HG03439 (cell line): Measurements from ENCODE around the gene PPP2R5B.

Experiments
- ATAC-seq: cut with Tn5 transposase; IDR thresholded peaks from one replicate; pipeline ENCODE4 v1.9.1; 2021; ENCODE audit warnings: mild to moderate bottlenecking, moderate library complexity; ENCODE audit not compliant: unreplicated experiment

The PPP2R5B gene

DNA sequence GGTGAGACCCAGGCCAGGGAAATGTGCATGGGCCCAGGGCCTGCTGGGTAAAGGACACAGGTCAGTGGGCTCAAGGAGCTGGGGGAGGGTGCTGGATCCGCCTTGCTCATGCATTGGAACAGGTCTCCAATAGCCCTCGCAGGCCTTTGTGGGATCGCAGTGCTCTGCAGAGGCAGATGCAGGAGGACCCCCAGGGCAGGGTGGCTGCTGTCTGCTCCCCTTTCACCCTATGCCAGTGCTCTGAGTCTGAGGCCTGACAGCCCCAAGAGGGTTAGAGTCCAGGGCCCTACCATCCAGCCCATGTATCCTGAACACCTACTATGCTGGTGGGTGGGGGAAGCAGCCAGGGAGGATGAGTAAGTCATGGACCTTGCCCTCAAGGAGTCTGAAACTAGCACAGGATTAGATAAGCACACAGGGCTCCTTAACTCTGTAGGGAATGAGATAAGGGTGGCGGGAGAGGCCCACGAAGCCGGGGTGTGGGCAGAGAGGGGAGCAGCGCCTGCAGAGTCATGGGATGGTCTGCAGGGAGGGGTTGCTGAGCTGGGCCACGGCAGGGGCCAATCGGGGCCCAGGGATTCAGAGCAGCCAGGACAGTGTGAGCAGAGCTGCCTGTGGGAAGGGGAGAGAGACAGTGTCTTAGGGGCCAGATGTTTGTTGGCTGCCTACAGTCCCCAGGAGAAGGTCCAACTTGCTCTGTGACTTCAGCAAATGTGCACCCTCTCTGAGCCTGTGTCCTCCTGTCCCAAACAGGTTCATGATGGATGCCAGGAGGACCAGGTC, 35.6 kb upstream of the PPP2R5B start:
- ATAC-seq, result no peak

DNA sequence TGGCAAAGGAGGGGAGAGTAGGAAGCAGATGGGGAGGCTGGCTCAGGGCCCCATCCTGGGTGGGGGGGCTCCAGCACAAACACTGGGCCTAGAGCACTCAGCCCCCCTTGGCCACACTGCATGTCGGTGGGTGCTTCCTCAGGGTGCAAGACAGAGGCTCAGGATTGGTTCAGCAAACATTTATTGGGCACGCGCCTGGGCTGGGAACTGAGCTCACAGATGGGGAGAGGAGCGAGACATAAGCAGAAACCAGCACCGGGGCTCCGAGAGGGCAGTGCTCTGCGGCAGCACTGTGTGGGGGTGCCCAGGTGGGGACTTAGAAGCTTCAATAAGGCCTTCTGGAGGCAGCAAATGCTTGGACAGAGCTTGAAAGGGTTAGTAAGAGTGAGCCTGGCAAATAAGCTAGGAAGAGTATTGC, 34.0 kb upstream of the PPP2R5B start:
- no peak for ATAC-seq

DNA sequence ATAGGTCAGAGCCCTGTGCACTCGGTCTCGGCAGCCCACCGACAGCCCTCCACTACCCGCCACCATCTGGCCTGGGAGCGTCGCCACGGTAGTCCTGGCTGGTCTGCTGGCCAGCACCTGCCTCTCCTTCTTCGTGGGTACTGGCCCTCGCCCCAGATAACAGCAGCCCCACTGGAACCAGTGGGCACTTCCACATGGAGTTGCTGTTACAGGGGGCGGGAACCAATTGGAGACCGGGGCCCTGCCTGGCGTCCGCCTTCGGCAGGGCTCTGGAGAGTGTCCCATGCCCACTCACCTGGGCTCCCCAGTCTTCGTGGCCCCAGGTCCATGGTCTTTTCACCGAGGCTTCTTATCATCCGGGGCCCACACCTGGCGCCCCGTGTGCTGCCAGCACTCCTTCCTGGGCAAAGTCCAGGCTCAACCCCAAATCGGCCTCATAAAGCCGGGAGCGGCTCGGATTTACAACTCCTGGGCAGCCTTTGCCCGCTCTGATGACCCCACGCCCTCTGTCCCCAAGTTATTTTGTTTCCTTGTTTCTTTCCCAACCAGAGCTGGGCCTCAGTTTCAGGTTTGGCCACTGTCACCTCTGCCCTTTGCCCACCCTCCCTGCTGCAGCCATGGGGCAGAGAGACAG, 33.2 kb upstream of the PPP2R5B start:
- no peak for ATAC-seq

DNA sequence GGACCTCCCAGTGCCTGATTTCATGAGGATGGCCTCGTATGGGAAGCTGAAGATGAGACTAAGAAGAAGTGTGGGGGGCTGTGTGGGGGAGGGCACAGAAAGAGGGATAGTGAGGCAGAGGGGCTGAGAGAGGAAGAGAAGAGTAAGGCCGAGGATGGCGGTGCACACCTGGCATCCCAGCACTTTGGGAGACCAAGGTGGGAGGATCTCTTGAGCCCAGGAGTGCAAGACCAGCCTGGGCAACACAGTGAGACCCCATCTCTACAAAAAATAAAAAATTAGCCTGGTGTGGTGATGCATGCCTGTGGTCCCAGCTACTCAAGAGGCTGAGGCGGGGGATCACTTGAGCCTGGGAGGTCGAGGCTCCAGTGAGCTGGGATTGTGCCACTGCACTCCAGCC, 32.6 kb upstream of the PPP2R5B start:
- ATAC-seq, result no peak

DNA sequence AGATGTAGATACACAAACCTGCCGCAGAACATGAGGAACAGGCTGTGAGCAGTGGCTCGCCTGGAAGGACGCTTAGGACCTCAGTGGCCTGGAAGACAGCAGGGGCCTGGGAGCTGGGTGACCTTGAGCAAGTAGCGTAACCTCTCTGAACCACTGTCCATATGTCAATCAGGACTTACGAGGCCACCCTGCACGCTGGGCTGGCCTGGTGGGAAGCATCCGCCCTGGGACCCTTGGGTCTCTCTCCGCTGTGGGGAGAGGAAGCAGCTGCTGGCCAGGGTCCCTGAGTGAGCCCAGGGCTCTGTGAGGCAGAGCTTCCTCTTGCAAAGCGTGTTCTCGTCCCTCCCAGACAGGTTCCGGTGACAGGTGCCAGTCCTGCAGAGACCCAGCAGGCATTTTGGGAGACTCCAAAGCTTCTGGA, 32.1 kb upstream of the PPP2R5B start:
- no peak for ATAC-seq

DNA sequence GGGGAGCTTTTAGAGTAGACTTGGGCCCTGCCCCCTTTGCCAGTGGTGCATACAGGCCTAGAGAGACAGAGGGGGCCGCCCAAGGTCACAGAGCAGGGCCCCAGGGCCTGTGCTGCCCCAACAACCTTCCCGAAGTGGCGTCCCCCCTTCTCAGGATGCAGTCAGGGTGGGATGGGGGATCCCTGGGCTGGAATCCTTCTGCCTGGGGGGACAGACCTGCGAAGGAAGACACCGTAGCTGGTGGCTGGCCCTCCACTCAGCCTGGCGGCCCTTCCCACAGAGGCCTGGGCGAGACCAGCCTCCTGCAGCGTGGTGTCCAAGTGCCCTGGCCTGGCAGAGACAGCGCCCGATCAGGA, 31.7 kb upstream of the PPP2R5B start:
- ATAC-seq, result no peak

DNA sequence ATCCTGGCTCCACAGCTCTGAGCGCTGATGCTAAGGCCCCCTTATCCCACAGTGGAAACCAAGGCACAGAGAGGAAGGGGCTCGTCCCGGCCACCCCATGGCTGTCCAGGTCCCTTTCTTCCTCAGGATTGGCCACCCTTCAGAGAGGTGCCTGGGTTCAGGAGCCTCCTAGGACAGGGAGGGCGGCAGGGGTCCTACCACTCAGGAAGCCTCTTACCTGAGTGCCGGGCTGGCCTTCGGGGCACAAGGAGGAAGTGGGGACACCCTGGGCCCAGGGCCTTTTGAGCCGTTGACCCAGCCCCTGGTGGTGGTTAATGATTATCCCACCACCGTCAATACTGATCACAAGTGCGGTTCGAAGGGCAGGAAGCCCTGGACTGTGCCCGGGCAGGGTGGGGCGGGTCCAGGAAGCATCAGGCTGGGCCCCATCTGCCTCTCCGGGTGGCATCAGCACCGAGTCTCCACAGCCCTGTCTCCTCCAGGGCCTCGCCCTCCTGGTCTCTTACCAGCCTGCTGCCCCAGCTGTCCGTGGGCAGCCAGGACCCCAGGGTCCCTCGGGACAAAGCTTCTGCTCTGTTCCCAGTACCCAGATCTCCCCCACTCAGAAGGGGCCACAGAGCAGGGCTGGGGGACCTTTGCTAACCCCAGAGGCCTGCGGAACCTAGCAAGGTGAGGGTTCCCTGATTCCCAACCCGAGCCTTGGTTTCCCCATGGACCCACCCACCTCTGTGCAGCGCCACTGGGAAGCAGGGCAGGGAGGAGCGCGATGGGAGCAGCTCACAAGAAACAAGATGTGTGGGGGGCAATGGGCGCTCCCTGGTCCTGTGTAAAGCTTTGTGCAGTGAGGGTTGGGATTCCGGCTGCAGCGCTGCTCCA, 31.1 kb upstream of the PPP2R5B start:
- no peak for ATAC-seq

DNA sequence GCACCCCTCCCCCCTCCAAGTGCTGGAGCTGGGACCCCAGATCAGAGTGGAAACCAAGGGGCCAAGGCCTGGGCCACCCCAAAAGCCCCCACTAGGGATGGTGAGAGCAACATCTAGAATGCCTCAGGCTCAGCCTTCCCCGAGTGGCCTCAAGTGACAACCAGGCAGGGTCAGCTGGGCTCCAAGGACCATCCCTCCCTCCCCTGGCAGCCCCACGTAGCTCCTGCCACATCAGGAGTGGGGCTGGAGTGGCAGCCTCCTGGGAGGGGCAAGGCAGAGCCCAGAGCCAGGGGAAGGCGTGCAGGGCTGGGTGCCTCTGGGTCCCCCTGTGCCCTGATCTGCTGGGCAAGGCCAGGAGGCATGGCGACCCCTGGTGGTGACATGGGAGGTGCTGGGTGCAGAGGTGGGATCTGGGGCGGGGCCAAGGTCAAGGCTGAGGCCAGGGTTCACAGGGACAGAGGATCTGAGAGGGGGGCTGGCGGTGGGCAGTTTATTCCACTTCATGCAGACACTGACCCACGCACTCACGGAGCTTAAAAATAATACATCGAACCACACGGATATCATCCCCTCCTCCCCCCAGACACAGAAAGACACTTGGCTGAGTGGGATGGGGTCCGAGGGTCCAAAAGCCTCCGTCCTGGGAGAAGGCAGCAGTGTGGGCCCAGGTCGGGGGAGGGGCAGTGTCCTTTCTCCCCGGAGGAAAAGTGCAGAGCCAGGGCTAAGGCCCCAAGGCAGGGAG, 30.2 kb upstream of the PPP2R5B start:
- ATAC-seq, result no peak

DNA sequence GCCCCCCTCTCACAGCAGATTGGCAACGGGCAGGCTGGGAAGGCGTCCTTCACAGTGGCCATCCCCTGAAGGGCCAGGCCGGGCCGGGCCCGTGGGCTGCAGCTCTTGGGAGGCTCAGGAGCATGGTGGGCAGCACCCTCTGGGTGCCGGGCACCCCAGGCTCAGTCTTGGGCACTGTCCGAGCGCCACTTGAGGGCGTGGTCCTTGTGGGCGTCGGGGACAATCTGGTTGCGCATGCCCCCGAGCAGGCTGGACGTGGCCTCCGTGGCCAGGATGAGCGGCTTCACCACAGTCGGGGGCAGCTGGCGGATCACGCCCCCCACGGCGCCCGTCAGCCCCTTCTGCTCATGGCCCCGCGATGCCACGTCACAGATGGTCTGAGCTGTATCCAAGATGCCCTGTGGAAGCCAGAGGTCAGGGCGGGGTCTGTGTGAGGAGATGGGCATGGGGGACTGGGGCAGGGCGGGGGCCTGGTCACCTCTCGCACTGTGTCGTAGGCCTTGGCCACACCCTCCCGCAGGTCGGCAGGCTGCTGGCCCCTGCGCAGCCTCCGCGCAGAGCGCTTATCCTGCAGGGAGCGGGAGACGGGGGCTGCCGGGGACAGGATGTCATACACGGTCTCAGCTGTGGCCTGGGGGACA, 29.6 kb upstream of the PPP2R5B start:
- ATAC-seq, result no peak

DNA sequence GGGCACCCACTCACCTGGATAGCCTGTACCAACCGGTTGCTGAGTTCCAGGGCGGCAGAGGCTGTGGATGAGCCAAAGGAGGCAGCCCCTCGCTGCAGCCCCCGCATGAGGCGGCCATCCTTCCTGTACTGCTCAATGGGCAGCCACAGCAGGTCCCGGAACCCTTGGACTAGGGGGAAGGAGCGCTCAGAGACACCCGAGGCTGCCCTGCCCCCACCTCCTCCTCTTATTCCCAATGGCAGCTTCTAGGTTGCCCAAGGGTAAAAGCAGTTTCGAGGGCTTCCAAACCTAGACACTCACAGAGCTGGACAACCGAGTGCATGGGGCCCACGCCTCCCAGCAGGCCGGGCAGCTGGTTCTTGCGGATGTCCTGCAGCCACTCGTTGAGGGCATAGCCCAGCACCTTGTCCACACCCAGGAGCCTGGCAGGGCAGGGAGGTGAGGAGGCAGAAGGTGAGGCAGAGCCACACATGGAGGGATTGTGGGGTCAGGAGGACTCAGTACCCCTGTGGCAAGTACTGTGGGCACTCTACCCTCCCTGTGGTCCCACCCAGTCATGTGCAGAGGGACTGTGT, 28.0 kb upstream of the PPP2R5B start:
- ATAC-seq, result no peak

DNA sequence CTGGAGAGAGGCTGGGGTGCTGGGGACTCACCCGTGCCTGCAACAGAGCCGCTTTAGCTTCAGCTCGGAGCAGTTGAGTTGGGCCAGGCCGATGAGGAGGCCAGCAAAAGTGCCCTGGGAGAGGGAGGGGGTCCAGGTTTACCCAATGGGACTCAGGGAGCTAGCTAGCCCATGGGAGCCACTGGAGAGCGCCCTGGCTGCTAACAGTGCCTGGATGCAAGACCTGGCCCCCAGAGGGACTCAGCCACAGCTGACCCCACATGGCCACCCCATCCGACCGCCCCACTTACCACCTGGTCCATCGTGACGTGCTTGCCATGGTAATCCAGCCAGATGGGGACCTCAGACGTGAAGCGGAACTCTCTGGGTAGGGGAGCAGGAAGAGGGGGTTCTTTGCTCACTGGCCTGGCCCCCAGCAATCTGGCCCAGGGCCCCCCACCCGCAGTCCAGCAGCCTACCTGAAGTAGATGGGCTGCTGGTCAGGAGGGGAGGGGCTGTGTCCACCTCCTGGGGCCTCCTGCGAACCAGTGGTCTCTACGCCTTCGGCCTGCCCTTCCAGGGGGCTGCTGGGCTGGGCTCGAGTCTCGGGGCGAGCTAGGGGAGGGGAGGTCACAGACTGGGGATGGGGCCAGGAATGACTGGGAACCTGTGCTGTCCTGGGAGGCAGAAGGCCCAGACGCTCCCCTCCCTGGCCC, 27.0 kb upstream of the PPP2R5B start:
- ATAC-seq, result no peak

DNA sequence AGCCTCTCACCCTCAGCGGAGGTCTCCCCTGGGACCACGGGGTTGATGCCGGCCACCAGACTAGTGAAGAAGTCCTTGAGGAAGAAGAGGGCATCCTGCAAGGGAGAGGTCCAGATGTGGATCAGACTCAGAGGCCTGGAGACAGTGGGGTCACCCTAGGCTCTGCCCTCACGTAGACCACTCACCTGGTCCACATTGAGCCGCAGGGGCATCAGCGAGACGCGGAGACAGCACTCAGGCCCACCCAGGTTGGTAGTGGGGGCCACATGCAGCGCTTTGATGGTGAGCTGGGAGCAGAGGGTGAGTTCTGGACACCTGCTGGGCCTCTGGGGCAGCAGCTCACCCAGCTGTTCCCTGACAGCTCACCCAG, 26.4 kb upstream of the PPP2R5B start:
- no peak for ATAC-seq

DNA sequence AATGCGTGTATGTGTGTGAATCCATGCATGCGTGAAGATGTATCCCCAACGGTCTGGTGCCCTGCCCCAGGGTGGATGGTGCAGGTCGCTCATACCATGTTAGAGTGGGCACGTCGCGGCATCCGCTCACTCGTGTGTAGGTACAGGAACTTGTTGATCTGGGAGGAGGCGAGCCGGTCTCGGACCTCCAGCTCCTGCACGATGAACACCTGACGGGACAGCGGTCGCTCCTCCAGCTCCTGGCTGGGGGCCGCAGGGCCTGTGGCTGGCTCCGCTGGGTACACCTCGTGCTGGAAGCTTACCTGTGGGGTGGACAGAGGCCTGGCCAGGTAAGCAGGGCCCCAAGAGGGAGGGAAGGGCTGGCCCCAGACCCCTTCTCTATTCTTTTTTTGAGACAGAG, 25.9 kb upstream of the PPP2R5B start:
- no peak for ATAC-seq

DNA sequence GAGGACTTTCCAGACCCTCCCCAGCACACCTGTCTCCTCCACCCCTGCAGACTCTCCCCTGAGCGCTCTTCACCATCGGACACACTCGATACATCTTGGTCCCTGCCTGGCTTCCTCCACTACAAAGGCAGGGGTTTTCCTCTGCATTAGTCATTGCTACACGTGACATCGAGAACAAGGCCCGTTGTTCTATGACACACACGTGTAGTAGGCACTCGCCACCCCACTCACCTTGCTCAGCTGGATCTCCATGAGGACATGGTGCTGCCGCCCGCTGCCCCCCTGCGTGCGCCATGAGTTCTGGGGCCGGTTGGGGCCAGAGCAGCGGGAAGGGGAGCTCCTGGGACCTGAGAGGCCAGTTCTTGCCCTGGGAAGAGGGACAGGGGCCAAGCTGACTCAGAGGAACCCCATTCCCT, 24.2 kb upstream of the PPP2R5B start:
- ATAC-seq, result no peak

DNA sequence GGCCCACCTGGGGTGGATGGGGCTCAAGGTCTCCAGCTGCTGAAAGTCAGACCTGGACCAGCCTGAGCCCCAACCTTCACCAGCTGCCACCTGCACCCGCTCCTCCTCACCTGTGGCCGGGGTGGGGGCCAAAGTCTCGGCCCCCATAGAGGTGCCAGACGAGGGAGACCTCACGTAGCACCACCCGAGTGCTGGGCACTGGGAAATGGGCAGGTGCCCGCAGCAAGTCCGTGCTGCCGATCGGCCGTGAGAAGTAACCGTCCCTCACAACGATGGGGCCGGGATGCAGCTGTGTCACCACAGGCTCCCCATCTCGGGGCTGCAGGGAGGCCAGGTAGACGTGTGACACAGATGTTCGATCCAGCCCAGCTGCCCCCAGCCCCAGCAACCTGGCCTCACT, 23.7 kb upstream of the PPP2R5B start:
- ATAC-seq, result no peak

DNA sequence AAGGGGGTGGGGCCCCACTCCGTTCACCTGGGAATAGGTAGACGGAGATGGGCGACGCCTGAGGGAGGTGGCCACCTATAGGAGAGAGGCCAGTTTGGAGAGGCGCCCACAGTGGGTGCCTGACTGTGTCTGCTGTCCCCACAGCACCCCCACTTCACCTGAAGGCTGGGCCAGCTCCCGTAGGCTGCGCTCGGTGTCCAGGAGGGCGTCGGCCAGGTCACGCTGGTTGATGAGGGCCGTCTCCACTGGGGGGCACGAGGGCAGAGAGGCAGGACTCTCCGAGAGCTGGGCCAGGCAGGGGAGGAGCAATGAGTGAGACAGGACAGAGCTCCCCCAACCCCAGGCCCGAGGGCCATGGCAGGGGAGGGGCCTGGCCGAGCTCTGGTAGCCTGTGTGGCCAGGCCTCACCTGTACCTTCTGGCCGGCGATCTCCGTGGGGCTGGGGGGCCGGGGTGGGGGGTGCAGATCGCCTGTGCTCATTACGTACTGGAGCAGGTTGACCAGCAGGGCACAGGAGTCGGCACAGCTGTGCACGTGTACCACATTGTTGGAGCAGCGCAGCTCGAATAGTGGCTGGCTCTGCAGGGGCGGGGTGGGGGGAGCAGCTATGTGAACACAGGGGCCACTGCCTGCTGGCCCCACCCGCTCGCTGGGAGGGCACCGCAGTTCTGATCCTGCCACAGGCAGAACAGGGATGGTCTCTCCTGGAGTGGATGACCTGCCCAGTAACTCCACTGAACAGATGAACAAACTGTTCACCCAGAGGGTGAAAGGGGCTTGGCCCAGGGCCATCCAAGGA, 22.2 kb upstream of the PPP2R5B start:
- ATAC-seq, result no peak

DNA sequence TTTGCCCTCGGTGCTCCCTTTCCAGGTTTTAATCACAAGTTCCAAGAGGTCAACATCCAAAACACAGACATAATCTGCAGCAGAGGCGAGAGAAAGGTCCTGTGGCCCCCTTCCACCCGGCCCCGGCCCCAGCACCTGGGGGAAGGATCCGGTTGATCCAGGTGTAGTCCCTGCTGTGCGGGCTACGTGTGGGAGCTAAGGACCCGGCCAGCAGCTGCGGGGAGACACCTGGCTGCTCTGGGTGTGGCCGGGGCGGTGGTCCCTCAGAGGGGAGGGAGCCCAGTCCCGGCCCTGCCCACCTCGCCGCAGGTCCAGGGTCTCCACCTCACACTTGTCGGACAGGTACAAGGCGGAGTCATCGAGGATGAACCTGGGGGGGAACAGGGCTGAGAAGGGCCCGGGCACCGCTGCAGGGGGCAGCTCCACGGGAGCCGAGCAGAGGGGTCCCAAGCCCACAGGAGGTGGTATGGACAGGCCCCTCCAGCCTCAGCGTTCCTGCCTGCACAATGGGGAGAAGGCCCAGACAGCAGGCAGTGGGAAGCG, 21.1 kb upstream of the PPP2R5B start:
- ATAC-seq, result no peak

DNA sequence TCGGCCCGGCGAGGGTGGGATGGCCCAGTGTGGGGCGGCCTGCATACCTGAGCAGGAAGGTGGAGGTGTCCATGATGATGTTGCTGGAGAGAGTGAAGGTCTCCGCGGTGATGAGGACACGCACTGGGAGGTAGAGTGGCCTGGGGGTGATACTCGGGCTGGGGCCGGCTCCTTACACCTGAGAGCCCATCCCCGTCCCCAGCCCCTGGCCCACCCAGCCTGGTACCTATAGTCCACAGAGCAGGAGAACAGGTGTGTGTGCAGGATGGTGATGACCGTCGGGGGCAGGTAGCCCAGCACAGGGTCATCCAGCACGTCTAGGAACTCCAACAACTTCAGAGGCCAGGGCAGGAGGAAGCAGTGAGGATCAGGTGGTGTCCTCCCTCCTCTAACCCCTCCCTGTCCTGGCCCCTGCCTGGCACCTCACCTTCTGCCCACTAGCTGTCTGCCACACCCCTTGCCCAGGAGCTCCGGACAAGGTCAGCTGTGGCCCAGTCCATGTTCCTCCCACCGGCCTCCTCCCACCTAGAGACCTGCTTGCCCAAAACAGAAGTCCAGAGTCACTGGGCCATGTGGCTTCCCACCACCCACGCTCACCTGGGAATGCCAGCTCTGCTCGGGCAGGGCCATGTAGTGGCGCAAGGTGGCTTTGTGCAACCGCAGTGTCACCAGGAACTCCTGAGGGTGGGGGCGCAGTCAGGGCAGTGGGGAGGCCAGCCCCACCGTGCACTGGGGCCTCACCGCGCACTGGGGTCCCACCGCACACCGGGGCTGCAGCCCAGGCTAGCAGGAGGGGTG, 18.8 kb upstream of the PPP2R5B start:
- no peak for ATAC-seq
